ENCODE measurements around the gene PRKCB.

- TF ChIP-seq CTCF (conservative IDR thresholded peaks at IDR 0.05; ENCODE audit: low read depth in 2 of 2) (no peak), EZH2phosphoT487 (IDR thresholded peaks at IDR 0.05; ENCODE audit: unreplicated experiment) (no peak), EZH2 (IDR thresholded peaks at IDR 0.05; ENCODE audit: low read depth, unreplicated experiment) (no peak), ETS1 (IDR thresholded peaks at IDR 0.05) (no peak), ZNF114 (CRISPR knock-in tag; IDR thresholded peaks at IDR 0.05) (no peak)
Measured at GRCh38 chr16:24049113-24049512, 213.3 kb downstream of the PRKCB start.
